ENCODE results near the gene MYO18B. TPM values are rescaled to one million over a fixed set of nuclear protein-coding genes. Genes with fewer than 3 reads are reported as not detected.

MYO18B gene
- total and polyA plus RNA-seq, 2 donors (not counting 3 experiments of a cell fraction or from before 2014, with no cell fraction given), result 0.01 TPM; not detected in 1

DNA sequence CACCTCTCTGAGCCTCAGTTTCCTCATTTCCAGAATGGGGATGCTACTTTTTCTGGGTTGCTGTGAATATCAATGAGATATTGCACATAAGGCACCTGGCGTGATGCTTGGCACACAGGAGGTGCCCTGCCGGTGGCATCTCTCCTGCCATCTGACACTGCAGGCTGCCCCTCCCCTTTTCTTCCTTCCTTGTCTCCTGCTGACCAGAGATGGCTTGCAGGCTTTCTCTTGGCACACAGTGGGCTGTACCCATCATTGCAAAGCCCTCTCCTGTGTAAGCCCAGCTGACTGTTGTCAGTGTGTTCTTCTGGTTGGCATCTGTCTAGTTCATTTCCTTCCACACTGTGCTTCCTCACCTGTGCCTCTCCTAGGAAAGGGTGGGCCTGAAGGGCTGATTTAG, 91.7 kb downstream of the MYO18B start:
- no peaks in the 10 kb centered on the region for H3K9me3 ChIP-seq (replicated peaks; ENCODE audit: control insufficient read depth, insufficient read depth, low read length)
- no peak overlapping the region for H3K27ac ChIP-seq (ENCODE audit: insufficient read depth, low read depth, low read length)
- H4K20me1 ChIP-seq (replicated peaks; ENCODE audit: control insufficient read depth, extremely low read depth, insufficient read depth, low read length), result no peaks in the 10 kb centered on the region
- intact Hi-C loops (cut with micrococcal nuclease), result no loop called here
- H2AFZ ChIP-seq (ENCODE audit: low read depth, low read length), result no peak overlapping the region
- ChIA-PET CTCF (no interaction called here), POLR2A (no interaction called here)
- H3K36me3 ChIP-seq (ENCODE audit: control insufficient read depth in 2 of 2, extremely low read depth in 1 of 2, insufficient read depth in 2 of 2, low read length in 2 of 2), result no peaks in the 10 kb centered on the region
- no peaks in the 10 kb centered on the region for H3K9me1 ChIP-seq (replicated peaks; ENCODE audit: control insufficient read depth, extremely low read depth, insufficient read depth, low read length)
- BruUV-seq (replicated peaks), result no TSS peak
- H3K9ac ChIP-seq (replicated peaks; ENCODE audit: extremely low read depth, insufficient read depth, low read length), result no peak overlapping the region
- dilution Hi-C loops (cut with MboI; ENCODE audit: extremely low pct_ligation_motif_present, low sequenced_read_pairs), result no loop called here
- no peak for TF ChIP-seq GATA2 (IDR thresholded peaks at IDR 0.05; ENCODE audit: insufficient read depth, insufficient read length, low read depth, low read length)
- TF ChIP-seq JUN (IDR thresholded peaks at IDR 0.05; ENCODE audit: borderline replicate concordance, insufficient read depth, insufficient read length, low read depth), result no peak
- TF ChIP-seq FOS (IDR thresholded peaks at IDR 0.05; ENCODE audit: borderline replicate concordance, insufficient read depth, low read length), result no peak
- no peak for TF ChIP-seq MYC (IDR thresholded peaks at IDR 0.05; ENCODE audit: low read depth, low read length)
- TF ChIP-seq CTCF (IDR thresholded peaks at IDR 0.05; ENCODE audit: extremely low read depth in 1 of 2, insufficient read depth in 1 of 2, low read depth in 1 of 2, low read length in 2 of 2), result no peak
- TF ChIP-seq, protein P1, sequence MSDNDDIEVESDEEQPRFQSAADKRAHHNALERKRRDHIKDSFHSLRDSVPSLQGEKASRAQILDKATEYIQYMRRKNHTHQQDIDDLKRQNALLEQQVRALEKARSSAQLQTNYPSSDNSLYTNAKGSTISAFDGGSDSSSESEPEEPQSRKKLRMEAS (IDR thresholded peaks at IDR 0.05; ENCODE audit: insufficient read depth, insufficient read length), result no peak
- no peak for TF ChIP-seq EZH2 (IDR thresholded peaks at IDR 0.05; ENCODE audit: borderline replicate concordance, low read depth, low read length, severe bottlenecking)
- no peak for TF ChIP-seq POLR2A (IDR thresholded peaks at IDR 0.05; ENCODE audit: low read depth, low read length)
- no peak for TF ChIP-seq POLR2AphosphoS5 (IDR thresholded peaks at IDR 0.05; ENCODE audit: insufficient read depth, low read depth, low read length)
- no peak for DNase-seq (ENCODE audit: low read depth, low spot score)
- H3K79me2 ChIP-seq (ENCODE audit: control insufficient read depth, insufficient read depth, low read length), result no peaks in the 10 kb centered on the region
- H3K4me3 ChIP-seq (replicated peaks in 1 of 3; ENCODE audit: insufficient read depth in 1 of 3, low read depth in 1 of 3, low read length in 3 of 3), result no peak overlapping the region
- no peaks in the 10 kb centered on the region for H3K27me3 ChIP-seq (ENCODE audit: control insufficient read depth in 2 of 2, insufficient read depth in 2 of 2, low read length in 2 of 2)
- no peak for FAIRE-seq
- H3K4me1 ChIP-seq (ENCODE audit: control insufficient read depth, extremely low read depth, insufficient read depth, low read length), result no peaks in the 10 kb centered on the region
- H3K4me2 ChIP-seq (ENCODE audit: insufficient read depth, low read length), result no peak overlapping the region

Data from endothelial cell of umbilical vein (primary cell).